Keratinocyte (primary cell): ENCODE data around the gene RFTN1. TPM values are rescaled to one million over a fixed set of nuclear protein-coding genes. Genes with fewer than 3 reads are reported as not detected.

Experiments used
- DNase-seq: peaks from one replicate; pipeline ENCODE4 v3.0.0-alpha.2; 2011; ENCODE audit warnings: low read depth, missing footprints, low spot score
- FAIRE-seq: peaks from 2 replicates; lab custom pipeline; 2011; peaks lifted over from hg19 to GRCh38; lab: Jason Lieb, UNC
- H2AFZ ChIP-seq: 2 replicates; pipeline ENCODE4 v1.6.0; 2012; ENCODE audit warnings: low read length, control low read depth, inconsistent platforms; ENCODE audit not compliant: control insufficient read depth
- H3K27ac ChIP-seq: 2 replicates; pipeline ENCODE4 v1.5.1; 2011; ENCODE audit warnings: low read length; ENCODE audit not compliant: control insufficient read depth, insufficient read depth
- H3K27me3 ChIP-seq: 3 replicates; pipeline ENCODE4 v1.6.0; 2011; ENCODE audit warnings: low read length; ENCODE audit not compliant: control insufficient read depth, insufficient read depth; ENCODE audit errors: extremely low read depth
- H3K36me3 ChIP-seq, 2 experiments: 2 replicates in 1 of 2; 3 replicates in 1 of 2; pipeline ENCODE4 v1.5.1; 2011; ENCODE audit warnings: low read length in 2 of 2, mild to moderate bottlenecking in 1 of 2; ENCODE audit not compliant: control insufficient read depth in 2 of 2, insufficient read depth in 2 of 2; ENCODE audit errors: extremely low read depth in 1 of 2
- H3K4me1 ChIP-seq: 3 replicates; pipeline ENCODE4 v1.5.1; 2011; ENCODE audit warnings: low read length; ENCODE audit not compliant: control insufficient read depth, insufficient read depth; ENCODE audit errors: extremely low read depth
- H3K4me2 ChIP-seq: 3 replicates; pipeline ENCODE4 v1.6.0; 2011; ENCODE audit warnings: low read depth, low read length; ENCODE audit not compliant: control insufficient read depth, insufficient read depth; ENCODE audit errors: extremely low read depth
- H3K4me3 ChIP-seq, 3 experiments: fragments of 200-600 bp in 1 of 3; sonication (generic) in 1 of 3; 2 replicates in 2 of 3; 3 replicates in 1 of 3; pipeline ENCODE4 v1.5.1; 2011 to 2016; ENCODE audit warnings: low read length in 3 of 3, mild to moderate bottlenecking in 3 of 3, control low read depth in 2 of 3, inconsistent platforms in 1 of 3, low read depth in 1 of 3, mixed read lengths in 1 of 3, mixed run types in 1 of 3, moderate library complexity in 1 of 3; ENCODE audit not compliant: control insufficient read depth in 2 of 3, insufficient read depth in 2 of 3; ENCODE audit errors: extremely low read depth in 1 of 3
- H3K79me2 ChIP-seq: 2 replicates; pipeline ENCODE4 v1.6.0; 2012; ENCODE audit warnings: low read length; ENCODE audit not compliant: control insufficient read depth, insufficient read depth
- H3K9ac ChIP-seq: 3 replicates; pipeline ENCODE4 v1.6.0; 2011; ENCODE audit warnings: low read length; ENCODE audit not compliant: control insufficient read depth, insufficient read depth; ENCODE audit errors: extremely low read depth
- H3K9me1 ChIP-seq: 3 replicates; pipeline ENCODE4 v1.6.0; 2011; ENCODE audit warnings: low read length; ENCODE audit not compliant: control insufficient read depth, insufficient read depth; ENCODE audit errors: extremely low read depth
- H3K9me3 ChIP-seq: 2 replicates; pipeline ENCODE4 v1.5.1; 2012; ENCODE audit warnings: low read depth, low read length; ENCODE audit not compliant: control insufficient read depth
- H4K20me1 ChIP-seq: 3 replicates; pipeline ENCODE4 v1.6.0; 2011; ENCODE audit warnings: low read length; ENCODE audit not compliant: control insufficient read depth, insufficient read depth; ENCODE audit errors: extremely low read depth
- EZH2 ChIP-seq: IDR thresholded peaks from one replicate; pipeline ENCODE4 v1.6.1; 2012; ENCODE audit warnings: inconsistent platforms, mild to moderate bottlenecking, low read length, moderate library complexity
- dilution Hi-C: fragments of 300-500 bp; cut with MboI; formaldehyde crosslinking; loops from one replicate; pipeline ENCODE4 v1.7.0; 2020; ENCODE audit warnings: low sequenced_read_pairs; ENCODE audit not compliant: extremely low pct_ligation_motif_present
- polyA plus RNA-seq, 5 experiments: library from polyadenylated mRNA; depleted of rRNA in 3 of 5; stranded (reverse) in 3 of 5; stranded (forward) in 1 of 5; unstranded in 1 of 5; fragments of >200 nt; gene quantifications; 1 replicate in 1 of 5; 2 replicates in 3 of 5; 3 replicates in 1 of 5; pipeline versions ENCODE4 v1.2.1 to v1.2.3, GENCODE V29; 2011 to 2012; ENCODE audit warnings: missing spikeins in 2 of 5, low read depth in 1 of 5, low replicate concordance in 1 of 5
- TF ChIP-seq, protein P1 (sequence below), 3 experiments: IDR thresholded peaks in 1 of 3; conservative IDR thresholded peaks in 1 of 3; optimal IDR thresholded peaks in 1 of 3; 2 replicates in 2 of 3; 3 replicates in 1 of 3; pipeline versions ENCODE3 to v1.5.1; 2011; ENCODE audit warnings: low read length in 3 of 3, mild to moderate bottlenecking in 3 of 3, moderate library complexity in 2 of 3, control low read depth in 1 of 3, inconsistent platforms in 1 of 3; ENCODE audit not compliant: insufficient read depth in 2 of 3; ENCODE audit errors: extremely low read depth in 1 of 3

Gene RFTN1
- polyA plus RNA-seq, 1 donor (not counting 4 experiments of a cell fraction or from before 2014, with no cell fraction given): 18.0 TPM

DNA sequence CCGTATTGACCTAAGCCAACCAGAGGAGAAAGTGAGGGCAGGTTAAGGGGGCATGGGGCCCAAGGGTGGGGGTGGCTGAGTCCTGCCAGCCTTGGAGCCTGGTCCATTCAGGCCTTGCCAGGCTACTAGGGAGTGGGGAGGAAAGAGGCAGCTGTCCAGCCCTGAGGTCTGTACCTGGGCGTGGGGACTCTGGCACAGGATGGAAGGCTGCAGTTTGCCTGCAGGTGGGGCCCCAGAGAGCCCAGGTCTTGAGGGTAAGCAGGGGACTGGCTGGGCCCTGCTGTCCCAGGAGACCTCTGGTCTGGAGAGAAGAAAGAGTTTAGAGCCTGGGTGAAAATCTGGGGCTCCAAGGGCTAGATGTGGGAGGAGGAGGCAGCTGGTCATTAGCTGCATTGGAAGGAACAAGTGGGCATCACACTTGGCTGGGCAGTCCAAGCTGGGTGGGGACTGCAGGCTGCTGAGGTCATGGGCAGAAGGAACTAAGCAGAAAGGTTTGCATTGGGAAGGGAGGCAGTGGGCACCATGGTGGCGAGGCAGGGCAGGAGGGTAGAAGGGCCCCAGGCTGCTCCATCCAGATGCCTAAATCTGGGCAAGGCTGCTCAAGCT lies 140.1 kb downstream of the RFTN1 start:
- Histone ChIP-seq H3K9ac (no peak overlapping the region), H4K20me1 (no peaks in the 10 kb centered on the region), H3K4me2 (no peak overlapping the region), H3K27me3 (no peaks in the 10 kb centered on the region), H2AFZ (no peak overlapping the region), H3K27ac (no peak overlapping the region), H3K79me2 (no peaks in the 10 kb centered on the region), H3K9me3 (no peaks in the 10 kb centered on the region), H3K36me3 (peaks cover 5 to 7% of the 10 kb centered on the region in 2 experiments), H3K4me3 (no peak overlapping the region), H3K4me1 (peaks cover 35% of the 10 kb centered on the region), H3K9me1 (no peaks in the 10 kb centered on the region)
- dilution Hi-C loops: no loop called here
- TF ChIP-seq EZH2: no peak
- TF ChIP-seq, protein P1, sequence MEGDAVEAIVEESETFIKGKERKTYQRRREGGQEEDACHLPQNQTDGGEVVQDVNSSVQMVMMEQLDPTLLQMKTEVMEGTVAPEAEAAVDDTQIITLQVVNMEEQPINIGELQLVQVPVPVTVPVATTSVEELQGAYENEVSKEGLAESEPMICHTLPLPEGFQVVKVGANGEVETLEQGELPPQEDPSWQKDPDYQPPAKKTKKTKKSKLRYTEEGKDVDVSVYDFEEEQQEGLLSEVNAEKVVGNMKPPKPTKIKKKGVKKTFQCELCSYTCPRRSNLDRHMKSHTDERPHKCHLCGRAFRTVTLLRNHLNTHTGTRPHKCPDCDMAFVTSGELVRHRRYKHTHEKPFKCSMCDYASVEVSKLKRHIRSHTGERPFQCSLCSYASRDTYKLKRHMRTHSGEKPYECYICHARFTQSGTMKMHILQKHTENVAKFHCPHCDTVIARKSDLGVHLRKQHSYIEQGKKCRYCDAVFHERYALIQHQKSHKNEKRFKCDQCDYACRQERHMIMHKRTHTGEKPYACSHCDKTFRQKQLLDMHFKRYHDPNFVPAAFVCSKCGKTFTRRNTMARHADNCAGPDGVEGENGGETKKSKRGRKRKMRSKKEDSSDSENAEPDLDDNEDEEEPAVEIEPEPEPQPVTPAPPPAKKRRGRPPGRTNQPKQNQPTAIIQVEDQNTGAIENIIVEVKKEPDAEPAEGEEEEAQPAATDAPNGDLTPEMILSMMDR (optimal IDR thresholded peaks at IDR 0.05 in 1 of 3, IDR thresholded peaks at IDR 0.05 in 1 of 3, conservative IDR thresholded peaks at IDR 0.05 in 1 of 3; ENCODE audit: extremely low read depth in 1 of 3, insufficient read depth in 2 of 3, low read length in 3 of 3): no peak
- DNase-seq: no peak
- FAIRE-seq: no peak

DNA sequence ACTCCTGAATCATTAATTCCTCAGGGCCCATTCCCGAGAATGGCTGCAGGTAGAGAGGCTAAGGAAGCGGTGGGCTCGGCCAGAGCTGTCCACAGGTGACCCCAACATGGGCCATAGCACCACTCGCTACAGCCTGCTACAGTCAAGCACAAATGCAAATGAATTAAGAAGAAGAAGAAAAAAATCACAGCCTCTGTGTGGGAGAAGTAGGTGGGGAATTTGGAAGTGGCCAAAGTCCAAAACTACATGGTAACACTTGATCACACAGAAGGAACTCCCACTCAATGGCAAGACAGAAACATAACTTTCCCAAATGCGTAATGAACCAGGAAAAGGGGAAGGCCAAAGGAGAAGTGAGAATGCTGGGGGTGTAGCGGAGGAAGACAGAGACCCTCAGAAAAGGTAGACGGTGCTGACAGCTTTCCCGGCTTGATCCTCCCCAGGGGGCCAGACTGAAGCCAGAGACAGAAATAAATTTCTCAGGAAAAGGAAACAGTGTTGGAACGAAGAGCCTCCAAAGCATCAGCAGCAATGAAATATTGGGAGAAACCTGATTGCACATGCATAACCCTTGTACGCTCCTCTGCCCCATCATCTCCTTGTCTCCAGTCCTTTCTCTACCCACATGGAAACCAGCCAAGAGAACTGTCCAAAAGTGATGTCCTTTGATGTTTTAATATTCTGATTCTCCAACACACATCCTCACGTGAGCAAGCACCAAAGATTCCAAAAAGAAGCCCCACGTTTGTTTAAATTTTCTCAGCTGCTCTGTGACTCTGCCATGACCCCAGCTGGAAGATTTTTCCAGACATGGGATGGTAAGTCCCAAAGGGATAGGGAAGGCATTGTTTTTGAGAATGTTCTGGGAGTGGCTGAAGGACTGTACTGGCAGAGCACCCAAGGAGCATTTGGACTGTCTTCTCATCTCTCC lies 140.9 kb downstream of the RFTN1 start:
- no peaks in the 10 kb centered on the region for H3K9me1 ChIP-seq
- TF ChIP-seq, protein P1 (optimal IDR thresholded peaks at IDR 0.05 in 1 of 3, IDR thresholded peaks at IDR 0.05 in 1 of 3, conservative IDR thresholded peaks at IDR 0.05 in 1 of 3; ENCODE audit: extremely low read depth in 1 of 3, insufficient read depth in 2 of 3, low read length in 3 of 3): no peak
- no peak for TF ChIP-seq EZH2
- dilution Hi-C loops: no loop called here
- DNase-seq (no peak), FAIRE-seq (no peak)
- peaks cover 5% of the 10 kb centered on the region in 2 experiments for H3K36me3 ChIP-seq
- no peak overlapping the region for H2AFZ ChIP-seq
- no peak overlapping the region for H3K9ac ChIP-seq
- H3K79me2 ChIP-seq: no peaks in the 10 kb centered on the region
- H3K9me3 ChIP-seq: no peaks in the 10 kb centered on the region
- H3K4me2 ChIP-seq: no peak overlapping the region
- peaks cover 35% of the 10 kb centered on the region for H3K4me1 ChIP-seq
- no peak overlapping the region for H3K27ac ChIP-seq
- no peaks in the 10 kb centered on the region for H4K20me1 ChIP-seq
- H3K4me3 ChIP-seq: no peak overlapping the region
- no peaks in the 10 kb centered on the region for H3K27me3 ChIP-seq
